ENCODE measurements around the gene ENPP4. TPM values are rescaled to one million over a fixed set of nuclear protein-coding genes. Genes with fewer than 3 reads are reported as not detected.
"Not testable (repeated sequence)": the region's sequence is repeated elsewhere in the genome, so short reads cannot be mapped to it uniquely, and the experiment has no call there.

Gene ENPP4
- total RNA-seq, 2 experiments from 2014 or later, result 8.6 TPM

- H3K4me1 Mint-ChIP-seq, result peaks cover 14% of the 10 kb centered on the region
- H3K36me3 Mint-ChIP-seq, result peaks cover 47% of the 10 kb centered on the region
- H3K27me3 Mint-ChIP-seq, result no peaks in the 10 kb centered on the region
- no peak overlapping the region for H3K27ac Mint-ChIP-seq
- DNase-seq, result no peak
- H3K9me3 Mint-ChIP-seq, result peaks cover 7% of the 10 kb centered on the region
- no peak overlapping the region for H3K4me3 Mint-ChIP-seq
These were observed 13.5 kb upstream of the ENPP4 start for GRCh38 chr6:46116289-46116688.

GRCh38 chr6:46118157-46118556 lies 11.6 kb upstream of the ENPP4 start:
- H3K27me3 Mint-ChIP-seq, result no peaks in the 10 kb centered on the region
- peaks cover 22% of the 10 kb centered on the region for H3K4me1 Mint-ChIP-seq
- peaks cover 12% of the 10 kb centered on the region for H3K9me3 Mint-ChIP-seq
- H3K27ac Mint-ChIP-seq, result no peak overlapping the region
- no peak overlapping the region for H3K4me3 Mint-ChIP-seq
- peaks cover 48% of the 10 kb centered on the region for H3K36me3 Mint-ChIP-seq
- DNase-seq, result no peak

DNA sequence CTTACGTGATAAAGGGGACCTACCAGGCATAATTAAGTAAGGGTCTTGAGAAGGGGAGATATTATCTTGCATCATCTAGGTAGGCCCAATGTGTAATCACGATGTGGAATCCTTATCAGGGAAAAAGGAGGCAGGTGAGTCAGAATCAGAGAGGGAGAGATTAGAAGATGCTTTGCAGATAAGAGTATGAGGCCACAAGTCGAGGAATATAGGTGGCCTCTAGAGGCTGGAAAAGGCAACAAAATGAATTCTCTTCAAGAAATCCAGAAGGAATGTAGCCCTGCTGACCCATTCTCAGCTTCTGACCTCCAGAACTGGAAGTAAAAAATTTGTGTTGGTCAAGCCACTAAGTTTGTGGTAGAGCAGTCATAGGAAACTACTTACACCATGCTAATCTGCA lies 11.0 kb upstream of the ENPP4 start:
- Mint-ChIP-seq H3K9me3 (peaks cover 12% of the 10 kb centered on the region), H3K27me3 (no peaks in the 10 kb centered on the region), H3K36me3 (peaks cover 44% of the 10 kb centered on the region), H3K4me1 (peaks cover 22% of the 10 kb centered on the region), H3K27ac (no peak overlapping the region), H3K4me3 (no peak overlapping the region)
- no peak for DNase-seq

DNA sequence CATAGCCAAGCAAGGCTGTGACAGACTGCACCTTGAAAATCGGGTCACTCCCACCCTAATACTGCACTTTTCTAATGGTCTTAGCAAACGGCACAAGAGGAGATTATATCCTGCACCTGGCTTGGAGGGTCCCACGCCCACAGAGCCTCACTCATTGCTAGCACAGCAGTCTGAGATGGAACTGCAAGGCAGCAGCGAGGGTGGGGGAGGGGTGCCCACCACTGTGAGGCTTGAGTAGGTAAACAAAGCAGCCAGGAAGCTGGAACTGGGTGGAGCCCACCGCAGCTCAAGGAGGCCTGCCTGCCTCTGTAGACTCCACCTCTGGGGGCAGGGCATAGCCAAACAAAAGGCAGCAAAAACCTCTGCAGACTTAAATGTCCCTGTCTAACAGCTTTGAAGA lies 10.1 kb upstream of the ENPP4 start:
- not testable (repeated sequence) for H3K27me3 Mint-ChIP-seq, DNase-seq, H3K27ac Mint-ChIP-seq, H3K4me3 Mint-ChIP-seq
- peaks cover 12% of the 10 kb centered on the region for H3K9me3 Mint-ChIP-seq
- H3K4me1 Mint-ChIP-seq, result peaks cover 22% of the 10 kb centered on the region
- peaks cover 49% of the 10 kb centered on the region for H3K36me3 Mint-ChIP-seq

- no peaks in the 10 kb centered on the region for H3K27me3 Mint-ChIP-seq
- H3K4me3 Mint-ChIP-seq, result peak overlapping the region; percentile 99
- H3K27ac Mint-ChIP-seq, result no peak overlapping the region
- peaks cover 27% of the 10 kb centered on the region for H3K4me1 Mint-ChIP-seq
- peaks cover 11% of the 10 kb centered on the region for H3K36me3 Mint-ChIP-seq
- H3K9me3 Mint-ChIP-seq, result no peaks in the 10 kb centered on the region
- no peak for DNase-seq
These were observed 1.3 kb upstream of the ENPP4 start for GRCh38 chr6:46128476-46128875.

DNA sequence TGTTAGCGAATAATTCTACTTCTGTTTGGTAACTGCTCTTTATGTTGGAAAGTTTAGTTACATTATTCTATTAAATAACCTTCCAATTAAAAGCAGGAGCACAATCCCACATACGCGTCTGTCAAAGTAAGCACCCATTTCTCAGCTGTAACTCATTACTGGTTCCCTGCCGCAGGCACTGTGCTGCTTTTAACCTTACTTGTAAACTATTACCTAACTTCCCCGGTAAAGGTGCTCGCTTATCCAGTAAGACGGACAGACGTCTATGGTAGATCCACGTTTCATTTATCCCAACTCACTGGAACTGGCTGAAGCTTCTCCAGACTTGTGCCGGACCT lies 529 bp upstream of the ENPP4 start:
- no peaks in the 10 kb centered on the region for H3K27me3 Mint-ChIP-seq
- no peak for DNase-seq
- H3K36me3 Mint-ChIP-seq, result peaks cover 10% of the 10 kb centered on the region
- peak overlapping the region; percentile 70 for H3K27ac Mint-ChIP-seq
- H3K9me3 Mint-ChIP-seq, result no peaks in the 10 kb centered on the region
- H3K4me1 Mint-ChIP-seq, result peaks cover 34% of the 10 kb centered on the region
- H3K4me3 Mint-ChIP-seq, result peak overlapping the region; percentile 99

- Mint-ChIP-seq H3K4me1 (peaks cover 35% of the 10 kb centered on the region), H3K36me3 (peaks cover 7% of the 10 kb centered on the region), H3K27me3 (no peaks in the 10 kb centered on the region), H3K9me3 (no peaks in the 10 kb centered on the region), H3K4me3 (peak overlapping the region; percentile 99), H3K27ac (peak overlapping the region; percentile 65)
- DNase-seq, result no peak
These were observed 877 bp downstream of the ENPP4 start for GRCh38 chr6:46130666-46131065.

GRCh38 chr6:46131291-46131690 lies 1.5 kb downstream of the ENPP4 start:
- H3K9me3 Mint-ChIP-seq, DNase-seq, H3K4me3 Mint-ChIP-seq, H3K36me3 Mint-ChIP-seq, H3K27me3 Mint-ChIP-seq, H3K27ac Mint-ChIP-seq: not testable (repeated sequence)
- peaks cover 34% of the 10 kb centered on the region for H3K4me1 Mint-ChIP-seq

GRCh38 chr6:46134216-46134615 lies 4.4 kb downstream of the ENPP4 start:
- peaks cover 10% of the 10 kb centered on the region for H3K36me3 Mint-ChIP-seq
- peaks cover 35% of the 10 kb centered on the region for H3K4me1 Mint-ChIP-seq
- H3K4me3 Mint-ChIP-seq, result no peak overlapping the region
- no peak overlapping the region for H3K27ac Mint-ChIP-seq
- H3K9me3 Mint-ChIP-seq, result no peaks in the 10 kb centered on the region
- no peaks in the 10 kb centered on the region for H3K27me3 Mint-ChIP-seq
- no peak for DNase-seq

GRCh38 chr6:46135176-46135575 lies 5.4 kb downstream of the ENPP4 start:
- peaks cover 34% of the 10 kb centered on the region for H3K4me1 Mint-ChIP-seq
- no peak overlapping the region for H3K27ac Mint-ChIP-seq
- H3K9me3 Mint-ChIP-seq, result no peaks in the 10 kb centered on the region
- no peak for DNase-seq
- peaks cover 10% of the 10 kb centered on the region for H3K36me3 Mint-ChIP-seq
- H3K27me3 Mint-ChIP-seq, result no peaks in the 10 kb centered on the region
- no peak overlapping the region for H3K4me3 Mint-ChIP-seq

- H3K4me1 Mint-ChIP-seq, result peaks cover 29% of the 10 kb centered on the region
- H3K4me3 Mint-ChIP-seq, result no peak overlapping the region
- no peak for DNase-seq
These were observed 7.0 kb downstream of the ENPP4 start for GRCh38 chr6:46136831-46137230.

DNA sequence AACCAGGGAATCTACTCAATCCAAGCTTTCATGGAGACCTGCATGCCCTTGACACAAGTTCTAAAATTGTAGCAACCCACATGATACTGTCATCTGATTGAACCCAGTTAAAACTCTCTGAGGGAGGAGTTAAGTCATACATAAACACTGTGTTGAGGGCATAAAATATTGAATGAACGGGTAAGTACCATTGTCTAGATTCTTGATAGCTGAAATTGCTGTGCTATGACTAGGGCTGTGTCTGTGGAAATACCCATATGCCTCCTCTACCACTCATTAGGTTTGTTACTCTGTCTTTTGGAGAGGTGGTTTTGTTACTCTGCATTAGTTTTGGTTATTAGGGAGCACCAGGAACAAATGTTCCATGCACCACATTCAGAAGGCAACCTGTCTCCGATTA lies 7.6 kb downstream of the ENPP4 start:
- peaks cover 6% of the 10 kb centered on the region for H3K36me3 Mint-ChIP-seq
- no peak for DNase-seq
- H3K4me1 Mint-ChIP-seq, result peaks cover 29% of the 10 kb centered on the region
- H3K4me3 Mint-ChIP-seq, result no peak overlapping the region
- no peak overlapping the region for H3K27ac Mint-ChIP-seq
- H3K27me3 Mint-ChIP-seq, result no peaks in the 10 kb centered on the region
- H3K9me3 Mint-ChIP-seq, result no peaks in the 10 kb centered on the region

More at GRCh38 chr6:46136831-46137230, 7.0 kb downstream of the ENPP4 start:
- peaks cover 6% of the 10 kb centered on the region for H3K36me3 Mint-ChIP-seq
- no peak overlapping the region for H3K27ac Mint-ChIP-seq
- no peaks in the 10 kb centered on the region for H3K9me3 Mint-ChIP-seq
- H3K27me3 Mint-ChIP-seq, result no peaks in the 10 kb centered on the region

DNA sequence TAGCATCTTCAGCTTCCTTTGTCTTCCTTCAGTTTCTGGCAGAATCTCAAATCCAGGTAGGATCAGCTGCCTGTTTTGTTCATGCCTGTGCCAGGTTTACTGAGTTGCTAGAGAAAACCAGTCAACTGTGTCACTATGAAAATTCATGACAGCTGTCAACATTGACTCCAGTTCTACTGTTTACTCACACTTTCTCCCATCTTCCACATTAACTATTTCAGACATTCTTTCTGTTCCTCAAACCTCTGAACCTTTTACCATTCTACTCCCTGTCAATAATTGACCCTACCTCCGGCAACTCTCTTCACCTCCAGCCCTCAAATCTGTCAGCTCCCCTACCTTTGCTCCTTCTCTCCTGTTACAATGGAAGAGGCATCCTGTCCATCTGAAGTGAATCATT lies 8.5 kb downstream of the ENPP4 start:
- H3K27ac Mint-ChIP-seq, result no peak overlapping the region
- no peaks in the 10 kb centered on the region for H3K9me3 Mint-ChIP-seq
- H3K4me1 Mint-ChIP-seq, result peaks cover 26% of the 10 kb centered on the region

DNA sequence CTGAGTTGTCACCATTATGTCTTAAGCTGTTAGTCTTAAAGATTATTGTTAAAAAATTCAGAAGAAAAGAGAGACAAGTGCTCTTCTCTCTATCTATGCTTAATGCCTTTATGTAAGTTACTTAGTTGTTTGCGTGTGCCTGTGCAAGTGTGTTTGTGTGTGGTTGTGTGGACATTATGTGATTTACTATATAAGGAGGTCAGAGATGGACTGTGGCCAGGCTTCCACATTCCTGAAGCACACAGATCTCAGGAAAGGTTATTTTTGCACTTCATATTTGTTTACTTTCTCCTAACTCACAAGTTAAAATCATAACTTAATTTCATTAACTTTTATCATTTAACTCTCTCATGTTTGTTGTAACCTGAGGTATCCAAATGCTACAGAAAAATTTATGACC lies 14.5 kb downstream of the ENPP4 start:
- Mint-ChIP-seq H3K36me3 (no peaks in the 10 kb centered on the region), H3K4me3 (no peak overlapping the region), H3K27ac (no peak overlapping the region)

More for the DNA sequence above, 8.5 kb downstream of the ENPP4 start:
- Mint-ChIP-seq H3K27me3 (no peaks in the 10 kb centered on the region), H3K4me3 (no peak overlapping the region), H3K36me3 (peaks cover 6% of the 10 kb centered on the region)
- DNase-seq, result no peak

DNA sequence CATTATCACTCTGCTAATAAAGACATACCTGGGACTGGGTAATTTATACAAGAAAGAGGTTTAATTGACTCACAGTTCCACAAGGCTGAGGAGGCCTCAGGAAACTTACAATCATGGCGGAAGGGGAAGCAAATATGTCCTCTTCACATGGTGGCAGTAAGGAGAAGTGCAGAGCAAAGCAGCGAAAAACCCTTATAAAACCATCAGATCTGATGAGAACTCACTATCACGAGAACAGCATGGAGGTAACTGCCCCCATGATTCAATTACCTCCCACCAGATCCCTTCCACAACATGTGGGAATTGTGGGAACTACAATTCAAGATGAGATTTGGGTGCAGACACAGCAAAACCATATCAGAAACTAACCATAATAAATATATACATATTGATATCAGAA lies 19.3 kb downstream of the ENPP4 start:
- not testable (repeated sequence) for H3K27ac Mint-ChIP-seq, H3K9me3 Mint-ChIP-seq, H3K27me3 Mint-ChIP-seq, H3K4me3 Mint-ChIP-seq, H3K4me1 Mint-ChIP-seq, DNase-seq, H3K36me3 Mint-ChIP-seq

More for the DNA sequence above, 14.5 kb downstream of the ENPP4 start:
- no peaks in the 10 kb centered on the region for H3K27me3 Mint-ChIP-seq
- H3K4me1 Mint-ChIP-seq, result no peaks in the 10 kb centered on the region
- H3K9me3 Mint-ChIP-seq, result no peaks in the 10 kb centered on the region
- no peak for DNase-seq

DNA sequence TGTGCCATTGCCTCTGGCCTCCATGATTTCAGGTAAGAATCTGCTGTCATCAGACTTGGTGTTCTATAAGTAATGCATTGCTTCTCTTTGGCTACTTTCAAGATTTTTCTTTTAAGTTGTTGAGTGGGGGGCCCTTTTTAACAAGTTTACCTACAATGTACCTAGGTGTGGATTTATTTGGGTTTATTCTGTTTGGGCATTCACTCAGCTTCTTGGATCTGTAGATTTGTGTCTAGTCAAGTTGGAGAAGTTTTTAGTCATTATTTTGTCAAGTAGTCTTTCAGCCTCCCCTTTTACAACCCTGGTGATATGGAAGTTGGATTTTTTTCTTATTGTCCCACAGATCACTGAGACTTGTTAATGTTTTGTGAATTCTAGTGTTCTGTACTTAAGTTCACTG lies 26.9 kb downstream of the ENPP4 start:
- Mint-ChIP-seq H3K4me3 (no peak overlapping the region), H3K9me3 (no peaks in the 10 kb centered on the region)
- DNase-seq, result no peak

GRCh38 chr6:46159229-46159628 lies 29.4 kb downstream of the ENPP4 start:
- Mint-ChIP-seq H3K4me1 (no peaks in the 10 kb centered on the region), H3K9me3 (no peaks in the 10 kb centered on the region), H3K4me3 (no peak overlapping the region), H3K27ac (no peak overlapping the region), H3K36me3 (peaks cover 2% of the 10 kb centered on the region), H3K27me3 (peaks cover 14% of the 10 kb centered on the region)
- no peak for DNase-seq

More for the DNA sequence above, 26.9 kb downstream of the ENPP4 start:
- Mint-ChIP-seq H3K4me1 (no peaks in the 10 kb centered on the region), H3K27ac (no peak overlapping the region), H3K36me3 (no peaks in the 10 kb centered on the region), H3K27me3 (peaks cover 14% of the 10 kb centered on the region)

All from activated naive CD8-positive, alpha-beta T cell treated with anti-CD3 and anti-CD28 coated beads for 36 hours (primary cell).